NCI-H69 (cell line): ENCODE measurements around the gene RPS21.

ENCODE experiments used
- DNase-seq: peaks from one replicate; lab custom pipeline; 2025; lab: John Stamatoyannopoulos, UW

The RPS21 gene

GRCh38 chr20:62386383-62387218 lies at the start of gene RPS21:
Gene RPS21 (plus strand): TSS chr20:62387103. CDS start chr20:62387339, 236 bp downstream.
- DNase-seq, result peak; percentile 91

DNA sequence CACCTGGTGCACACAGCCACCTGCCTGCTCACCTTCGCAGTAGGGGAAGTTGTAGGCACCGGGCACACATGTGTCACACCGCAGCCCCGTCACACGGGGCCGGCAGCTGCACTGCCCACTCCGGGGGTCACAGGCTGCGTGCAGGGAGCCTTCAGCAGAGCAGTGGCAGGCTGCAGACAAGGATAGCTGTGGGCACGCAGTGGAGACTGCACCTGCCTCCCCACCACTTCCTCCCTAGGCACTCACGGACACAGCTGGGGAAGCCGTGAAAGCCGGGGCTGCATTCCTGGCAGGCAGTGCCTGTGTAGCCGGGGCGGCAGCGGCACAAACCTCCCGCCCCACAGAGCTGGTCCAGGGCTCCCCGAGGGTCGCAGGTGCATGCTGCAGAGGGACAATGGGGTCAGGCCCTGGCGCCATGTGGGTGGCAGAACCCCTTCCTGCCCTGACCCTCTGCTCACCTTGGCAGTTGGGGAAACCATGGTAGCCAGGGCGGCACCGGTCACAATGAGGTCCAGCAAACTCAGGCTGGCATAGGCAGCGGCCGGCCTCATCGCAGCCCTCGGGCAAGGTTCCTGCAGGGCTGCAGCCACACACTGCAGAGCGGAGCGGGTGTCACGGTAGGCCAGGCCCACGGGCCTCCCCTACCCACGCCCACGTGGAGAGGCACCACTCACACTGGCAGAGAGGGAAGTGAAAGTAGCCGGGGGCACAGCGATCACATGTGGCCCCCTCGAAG lies 49.2 kb upstream of the RPS21 start:
- DNase-seq, result no peak

- no peak for DNase-seq
Observed at GRCh38 chr20:62338294-62338620, 48.6 kb upstream of the RPS21 start.

- DNase-seq, result no peak
Observed at GRCh38 chr20:62339647-62340062, 47.2 kb upstream of the RPS21 start.

GRCh38 chr20:62342910-62343309 lies 44.0 kb upstream of the RPS21 start:
- DNase-seq, result peak; percentile 76

GRCh38 chr20:62344092-62344491 lies 42.8 kb upstream of the RPS21 start:
- no peak for DNase-seq

- DNase-seq, result no peak
Observed at GRCh38 chr20:62344782-62345181, 42.1 kb upstream of the RPS21 start.

DNA sequence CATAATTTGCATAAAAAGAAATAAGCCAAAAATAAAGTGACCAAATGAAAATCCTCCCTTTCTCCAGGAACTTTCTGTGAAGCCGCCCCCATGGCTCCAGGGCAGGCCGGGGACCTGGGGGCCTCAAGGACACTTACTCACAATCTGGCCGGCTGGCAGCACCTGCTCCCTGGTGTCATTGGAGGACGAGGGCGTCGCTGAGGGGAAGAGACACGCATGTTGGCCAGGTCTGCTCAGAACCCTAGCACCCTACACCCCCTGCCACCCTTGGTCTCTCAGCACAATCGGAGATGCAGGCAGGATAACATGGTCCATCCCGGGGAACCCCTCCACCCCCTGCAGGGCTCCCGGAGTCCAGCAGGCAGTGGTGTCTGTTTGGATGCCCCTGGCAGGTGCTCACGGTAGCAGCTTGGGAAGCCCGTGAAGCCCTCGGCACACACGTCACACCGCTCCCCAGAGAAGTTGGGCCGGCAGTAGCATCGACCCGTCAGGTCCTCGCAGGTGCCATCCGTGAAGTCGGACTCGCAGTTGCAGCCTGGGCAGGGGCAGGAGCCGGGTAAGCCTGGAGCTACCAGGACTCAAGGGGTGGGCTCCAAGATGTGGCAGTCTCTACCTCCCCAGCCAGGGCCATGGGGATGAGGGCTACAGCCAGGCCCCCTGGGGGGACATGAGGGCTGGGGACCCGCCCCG lies 41.1 kb upstream of the RPS21 start:
- no peak for DNase-seq

- no peak for DNase-seq
Observed at GRCh38 chr20:62346398-62347150, 40.3 kb upstream of the RPS21 start.

- no peak for DNase-seq
Observed at GRCh38 chr20:62347151-62347404, 39.8 kb upstream of the RPS21 start.

DNA sequence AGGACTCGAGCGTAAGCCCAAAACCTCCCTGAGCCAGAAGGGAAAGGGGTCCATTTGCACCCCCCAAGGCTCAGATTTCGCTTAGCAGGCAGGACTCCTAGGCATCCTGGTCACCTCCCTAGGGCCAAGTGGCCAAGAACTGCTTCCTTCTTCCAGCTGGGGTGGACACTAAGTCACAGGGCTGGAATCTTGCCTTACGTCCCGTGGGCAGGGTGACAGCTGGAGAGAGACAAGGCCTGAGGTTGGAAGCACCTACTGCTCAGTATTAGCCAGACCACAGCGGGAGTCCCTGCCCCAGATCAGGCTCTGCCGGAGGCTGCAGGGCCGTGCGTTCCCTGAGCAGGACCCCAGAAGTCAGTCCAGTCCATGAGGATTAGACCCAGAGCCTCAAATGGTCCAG lies 39.5 kb upstream of the RPS21 start:
- DNase-seq, result no peak

- DNase-seq, result no peak
Observed at GRCh38 chr20:62348604-62349003, 38.3 kb upstream of the RPS21 start.

DNA sequence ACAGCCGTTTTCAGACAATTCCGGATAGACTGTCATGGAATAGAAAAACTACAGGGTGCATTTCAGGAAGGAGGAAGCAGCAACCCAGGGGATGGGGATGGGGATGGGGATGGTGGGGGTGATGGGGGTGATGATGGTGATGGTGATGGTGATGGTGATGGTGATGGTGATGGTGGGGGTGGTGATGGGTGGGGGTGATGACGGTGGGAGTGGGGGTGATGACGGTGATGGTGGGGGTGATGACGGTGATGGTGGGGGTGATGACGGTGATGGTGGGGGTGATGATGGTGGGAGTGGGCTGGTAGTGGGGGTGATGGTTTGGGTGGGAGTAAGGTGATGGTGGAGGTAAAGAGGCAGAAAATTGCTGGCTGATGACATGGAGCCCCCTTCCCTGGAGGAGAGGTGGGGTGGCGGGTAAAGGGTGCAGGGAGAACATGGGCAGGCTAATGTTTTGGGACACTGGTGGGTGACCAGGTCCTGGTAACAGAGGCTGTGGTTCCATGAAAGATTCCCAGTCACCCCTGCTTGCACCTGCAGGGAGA lies 37.3 kb upstream of the RPS21 start:
- DNase-seq, result no peak

DNA sequence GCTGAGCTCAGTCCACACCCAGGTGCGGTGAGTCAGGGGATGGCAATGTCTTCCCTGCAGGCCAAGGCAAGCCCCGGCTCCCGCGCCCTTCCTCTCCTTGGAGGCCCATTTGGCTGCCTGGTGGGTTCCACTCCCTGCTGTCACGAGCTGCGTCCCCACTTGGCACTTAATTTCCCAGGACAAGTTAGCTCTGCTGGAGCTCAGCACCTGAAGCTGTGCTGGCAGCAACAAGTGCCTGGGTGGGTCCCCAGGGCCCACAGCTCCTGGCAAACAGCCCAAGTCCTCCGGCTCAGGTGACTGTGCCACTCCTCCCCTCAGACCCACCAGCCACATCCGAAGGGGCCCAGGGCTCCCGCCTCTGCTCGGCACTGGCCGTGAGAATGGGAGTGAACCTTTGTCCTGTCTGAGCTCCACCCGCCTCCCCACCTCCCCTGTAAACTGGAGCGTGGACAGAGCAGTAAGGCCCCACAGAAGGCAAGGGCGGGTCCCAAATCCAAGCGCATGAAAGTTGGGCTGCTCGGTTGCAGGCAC lies 36.7 kb upstream of the RPS21 start:
- DNase-seq, result peak; percentile 84

DNA sequence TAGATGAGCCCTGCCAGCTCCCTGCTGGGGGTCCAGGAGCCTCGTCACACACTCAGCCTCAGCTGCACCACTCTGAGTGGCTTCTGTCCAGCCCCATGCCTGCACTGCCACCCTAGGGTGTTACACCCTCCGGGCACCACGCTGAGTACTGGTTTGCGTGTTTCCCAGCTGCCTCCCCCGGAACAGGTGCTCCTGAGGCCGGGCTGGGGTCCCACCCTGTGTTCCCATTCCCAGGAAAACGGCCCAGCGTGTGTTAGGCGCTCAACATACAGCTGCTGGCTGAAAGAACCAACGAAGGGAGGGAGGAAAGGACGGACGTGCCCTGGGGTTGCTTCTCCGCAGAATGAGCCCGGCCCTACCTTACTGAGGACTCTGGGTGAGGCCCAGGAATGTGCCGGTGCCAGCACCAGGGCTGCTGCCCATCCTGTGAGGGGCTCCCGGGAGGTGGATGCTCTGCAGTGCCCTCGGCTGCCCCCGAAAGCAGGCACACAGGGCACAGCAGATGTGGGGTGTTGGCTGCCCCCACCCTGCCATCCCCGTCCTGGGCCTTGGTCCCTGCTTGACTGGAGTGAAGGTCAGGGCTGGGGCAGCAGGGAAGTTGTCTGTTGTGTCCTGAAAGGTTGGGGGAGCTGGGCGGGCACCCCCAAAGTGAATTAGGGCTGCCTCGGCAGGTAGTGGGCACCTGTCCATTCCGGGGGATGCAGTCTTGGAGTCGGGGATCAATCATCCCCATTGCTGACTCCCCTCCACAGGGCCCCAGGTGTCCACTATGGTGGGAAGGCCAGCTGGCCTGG lies 36.1 kb upstream of the RPS21 start:
- no peak for DNase-seq

GRCh38 chr20:62351469-62352401 lies 35.2 kb upstream of the RPS21 start:
- DNase-seq, result no peak

- peak; percentile 61 for DNase-seq
Observed at GRCh38 chr20:62352402-62353288, 34.3 kb upstream of the RPS21 start.

DNA sequence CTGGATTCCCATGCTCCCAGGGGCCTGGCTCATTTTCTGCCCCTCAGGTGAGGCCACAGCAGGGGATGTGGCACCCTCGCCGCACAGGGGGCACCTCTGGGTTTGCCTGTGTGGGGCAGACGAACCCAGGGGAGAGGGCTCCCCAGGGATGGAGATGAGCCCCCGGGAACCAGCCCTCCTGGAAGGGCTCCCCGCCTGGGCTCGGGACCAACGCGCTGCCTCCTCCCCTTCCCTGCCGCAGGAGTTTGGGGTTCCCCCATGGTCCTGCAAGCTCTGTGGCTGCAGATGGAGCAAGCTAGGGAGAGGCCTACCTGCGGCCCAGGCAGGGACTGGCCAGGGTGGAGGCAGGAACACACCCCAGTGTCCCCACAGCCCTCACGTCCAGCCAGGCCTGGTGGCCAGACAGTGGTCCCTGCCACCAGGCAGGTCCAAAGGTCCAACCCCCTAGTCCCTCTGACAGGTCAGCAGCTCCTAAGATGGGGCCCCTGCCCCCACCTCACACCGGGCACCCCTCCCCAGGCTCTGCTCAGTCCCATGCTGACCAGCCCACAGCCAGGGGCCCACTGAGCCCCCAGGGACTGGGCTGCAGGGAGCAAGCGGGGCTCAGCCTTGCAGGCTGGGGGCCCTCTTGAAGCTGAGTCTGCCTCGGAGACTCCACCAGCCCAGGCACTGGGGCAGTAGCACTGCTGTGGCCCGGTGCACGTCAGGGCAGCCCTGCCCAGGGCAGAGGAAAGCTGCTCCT lies 33.4 kb upstream of the RPS21 start:
- no peak for DNase-seq
